ENCODE results near the gene LIPC. TPM values are rescaled to one million over a fixed set of nuclear protein-coding genes. Genes with fewer than 3 reads are reported as not detected.

The LIPC gene
- total RNA-seq, 2 donors from 2014 or later: not detected

GRCh38 chr15:58584789-58585461, 153.1 kb downstream of the LIPC start:
- no peaks in the 10 kb centered on the region for H3K36me3 ChIP-seq
- no peak for TF ChIP-seq CTCF (IDR thresholded peaks at IDR 0.05)
- H3K4me1 ChIP-seq (ENCODE audit: control insufficient read depth in 1 of 2, low read depth in 2 of 2): no peaks in the 10 kb centered on the region
- H3K4me3 ChIP-seq: no peak overlapping the region
- peaks cover 5% of the 10 kb centered on the region for H3K9me3 ChIP-seq
- ATAC-seq (ENCODE audit: insufficient number of reproducible peaks, low FRiP score, low read depth): no peak
- no peak overlapping the region for H3K27ac ChIP-seq
- no peaks in the 10 kb centered on the region for H3K27me3 ChIP-seq (replicated peaks; ENCODE audit: insufficient read depth)
- no peak for DNase-seq (ENCODE audit: low spot score)

GRCh38 chr15:58585693-58586443, 154.1 kb downstream of the LIPC start:
- no peaks in the 10 kb centered on the region for H3K27me3 ChIP-seq (replicated peaks; ENCODE audit: insufficient read depth)
- TF ChIP-seq CTCF (IDR thresholded peaks at IDR 0.05): no peak
- ATAC-seq (ENCODE audit: insufficient number of reproducible peaks, low FRiP score, low read depth) (no peak), DNase-seq (ENCODE audit: low spot score) (no peak)
- no peak overlapping the region for H3K4me3 ChIP-seq
- no peaks in the 10 kb centered on the region for H3K36me3 ChIP-seq
- H3K27ac ChIP-seq: no peak overlapping the region
- peaks cover 5% of the 10 kb centered on the region for H3K9me3 ChIP-seq
- no peaks in the 10 kb centered on the region for H3K4me1 ChIP-seq (ENCODE audit: control insufficient read depth in 1 of 2, low read depth in 2 of 2)

- DNase-seq (ENCODE audit: low spot score): no peak
- TF ChIP-seq CTCF (IDR thresholded peaks at IDR 0.05): no peak
- H3K27me3 ChIP-seq (replicated peaks; ENCODE audit: insufficient read depth): no peaks in the 10 kb centered on the region
- ATAC-seq (ENCODE audit: insufficient number of reproducible peaks, low FRiP score, low read depth): no peak
- no peak overlapping the region for H3K27ac ChIP-seq
- H3K4me3 ChIP-seq: no peak overlapping the region
- H3K36me3 ChIP-seq: no peaks in the 10 kb centered on the region
- H3K9me3 ChIP-seq: peaks cover 5% of the 10 kb centered on the region
- H3K4me1 ChIP-seq (ENCODE audit: control insufficient read depth in 1 of 2, low read depth in 2 of 2): no peaks in the 10 kb centered on the region
Observed at GRCh38 chr15:58587486-58587885, 155.7 kb downstream of the LIPC start.

GRCh38 chr15:58588096-58588495, 156.3 kb downstream of the LIPC start:
- Histone ChIP-seq H3K4me3 (no peak overlapping the region), H3K4me1 (ENCODE audit: control insufficient read depth in 1 of 2, low read depth in 2 of 2) (no peaks in the 10 kb centered on the region), H3K27me3 (replicated peaks; ENCODE audit: insufficient read depth) (no peaks in the 10 kb centered on the region), H3K27ac (no peak overlapping the region), H3K36me3 (no peaks in the 10 kb centered on the region), H3K9me3 (no peaks in the 10 kb centered on the region)
- no peak for TF ChIP-seq CTCF (IDR thresholded peaks at IDR 0.05)
- DNase-seq (ENCODE audit: low spot score): no peak
- ATAC-seq (ENCODE audit: insufficient number of reproducible peaks, low FRiP score, low read depth): no peak

- H3K36me3 ChIP-seq: no peaks in the 10 kb centered on the region
- H3K27me3 ChIP-seq (replicated peaks; ENCODE audit: insufficient read depth): no peaks in the 10 kb centered on the region
- H3K4me1 ChIP-seq (ENCODE audit: control insufficient read depth in 1 of 2, low read depth in 2 of 2): no peaks in the 10 kb centered on the region
- H3K27ac ChIP-seq: no peak overlapping the region
- H3K4me3 ChIP-seq: no peak overlapping the region
- no peaks in the 10 kb centered on the region for H3K9me3 ChIP-seq
- ATAC-seq (ENCODE audit: insufficient number of reproducible peaks, low FRiP score, low read depth) (no peak), DNase-seq (ENCODE audit: low spot score) (no peak)
- TF ChIP-seq CTCF (IDR thresholded peaks at IDR 0.05): no peak
Observed at GRCh38 chr15:58589047-58589446, 157.3 kb downstream of the LIPC start.

Measured in thoracic aorta (tissue), 2 donors.